ENCODE data around the gene TALDO1. TPM values are rescaled to one million over a fixed set of nuclear protein-coding genes. Genes with fewer than 3 reads are reported as not detected.

TALDO1 gene
- total and polyA plus RNA-seq, 2 experiments from 2014 or later = 353 to 402 TPM

DNA sequence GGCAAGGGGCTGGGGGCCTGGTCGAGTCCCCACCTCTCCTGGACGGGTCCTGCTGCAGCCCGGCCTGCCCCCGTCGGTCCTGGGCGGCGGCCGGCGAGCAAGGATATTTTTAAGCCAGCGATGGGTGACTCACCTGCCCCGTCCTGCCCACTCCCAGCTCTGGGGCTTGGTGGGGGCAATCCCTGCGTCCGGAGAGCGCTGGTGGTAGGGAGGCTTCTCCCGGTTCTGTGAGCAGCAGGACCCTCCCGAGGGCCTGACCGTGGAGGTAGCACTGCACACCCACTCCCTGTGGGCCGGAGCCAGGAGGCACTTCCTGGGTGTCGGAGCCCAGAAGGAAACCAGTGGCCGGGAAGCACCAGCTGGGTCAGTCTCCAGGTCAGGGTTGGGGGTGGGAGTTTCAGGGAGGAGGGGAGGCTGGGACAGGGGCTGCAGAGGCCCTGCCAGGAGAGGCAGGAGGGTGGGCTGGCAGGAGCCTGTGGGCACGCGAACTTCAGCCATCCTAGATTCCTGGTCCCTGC lies 40.8 kb upstream of the TALDO1 start:
- no peaks in the 10 kb centered on the region for H3K9me2 ChIP-seq (ENCODE audit: insufficient read depth)
- H3K36me3 ChIP-seq (ENCODE audit: insufficient read depth) = no peaks in the 10 kb centered on the region
- no peaks in the 10 kb centered on the region for H4K20me1 ChIP-seq (replicated peaks; ENCODE audit: insufficient read depth)
- Mint-ChIP-seq H3K9me3 (no peaks in the 10 kb centered on the region), H3K27ac (no peak overlapping the region), H3K36me3 (ENCODE audit: low read depth) (no peaks in the 10 kb centered on the region), H3K4me3 (peak overlapping the region; percentile 64), H3K27me3 (ENCODE audit: insufficient read depth, low read depth, poor library complexity) (peaks cover 11% of the 10 kb centered on the region), H3K4me1 (peaks cover 26% of the 10 kb centered on the region)
- no peaks in the 10 kb centered on the region for H3K79me2 ChIP-seq (replicated peaks; ENCODE audit: insufficient read depth)
- TF ChIP-seq ZNF331 (CRISPR knock-in tag; IDR thresholded peaks at IDR 0.05; ENCODE audit: low read depth) = no peak
- TF ChIP-seq REST (IDR thresholded peaks at IDR 0.05; ENCODE audit: unreplicated experiment) = no peak
- no peak for TF ChIP-seq ETS1 (IDR thresholded peaks at IDR 0.05)
- TF ChIP-seq ZNF114 (CRISPR knock-in tag; IDR thresholded peaks at IDR 0.05) = no peak
- no peak for TF ChIP-seq NANOG (IDR thresholded peaks at IDR 0.05; ENCODE audit: borderline replicate concordance)
- TF ChIP-seq EZH2 (IDR thresholded peaks at IDR 0.05; ENCODE audit: low read depth, unreplicated experiment) = no peak
- TF ChIP-seq, protein P1, sequence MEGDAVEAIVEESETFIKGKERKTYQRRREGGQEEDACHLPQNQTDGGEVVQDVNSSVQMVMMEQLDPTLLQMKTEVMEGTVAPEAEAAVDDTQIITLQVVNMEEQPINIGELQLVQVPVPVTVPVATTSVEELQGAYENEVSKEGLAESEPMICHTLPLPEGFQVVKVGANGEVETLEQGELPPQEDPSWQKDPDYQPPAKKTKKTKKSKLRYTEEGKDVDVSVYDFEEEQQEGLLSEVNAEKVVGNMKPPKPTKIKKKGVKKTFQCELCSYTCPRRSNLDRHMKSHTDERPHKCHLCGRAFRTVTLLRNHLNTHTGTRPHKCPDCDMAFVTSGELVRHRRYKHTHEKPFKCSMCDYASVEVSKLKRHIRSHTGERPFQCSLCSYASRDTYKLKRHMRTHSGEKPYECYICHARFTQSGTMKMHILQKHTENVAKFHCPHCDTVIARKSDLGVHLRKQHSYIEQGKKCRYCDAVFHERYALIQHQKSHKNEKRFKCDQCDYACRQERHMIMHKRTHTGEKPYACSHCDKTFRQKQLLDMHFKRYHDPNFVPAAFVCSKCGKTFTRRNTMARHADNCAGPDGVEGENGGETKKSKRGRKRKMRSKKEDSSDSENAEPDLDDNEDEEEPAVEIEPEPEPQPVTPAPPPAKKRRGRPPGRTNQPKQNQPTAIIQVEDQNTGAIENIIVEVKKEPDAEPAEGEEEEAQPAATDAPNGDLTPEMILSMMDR (conservative IDR thresholded peaks at IDR 0.05; ENCODE audit: low read depth in 2 of 2) = no peak
- TF ChIP-seq, protein P2, sequence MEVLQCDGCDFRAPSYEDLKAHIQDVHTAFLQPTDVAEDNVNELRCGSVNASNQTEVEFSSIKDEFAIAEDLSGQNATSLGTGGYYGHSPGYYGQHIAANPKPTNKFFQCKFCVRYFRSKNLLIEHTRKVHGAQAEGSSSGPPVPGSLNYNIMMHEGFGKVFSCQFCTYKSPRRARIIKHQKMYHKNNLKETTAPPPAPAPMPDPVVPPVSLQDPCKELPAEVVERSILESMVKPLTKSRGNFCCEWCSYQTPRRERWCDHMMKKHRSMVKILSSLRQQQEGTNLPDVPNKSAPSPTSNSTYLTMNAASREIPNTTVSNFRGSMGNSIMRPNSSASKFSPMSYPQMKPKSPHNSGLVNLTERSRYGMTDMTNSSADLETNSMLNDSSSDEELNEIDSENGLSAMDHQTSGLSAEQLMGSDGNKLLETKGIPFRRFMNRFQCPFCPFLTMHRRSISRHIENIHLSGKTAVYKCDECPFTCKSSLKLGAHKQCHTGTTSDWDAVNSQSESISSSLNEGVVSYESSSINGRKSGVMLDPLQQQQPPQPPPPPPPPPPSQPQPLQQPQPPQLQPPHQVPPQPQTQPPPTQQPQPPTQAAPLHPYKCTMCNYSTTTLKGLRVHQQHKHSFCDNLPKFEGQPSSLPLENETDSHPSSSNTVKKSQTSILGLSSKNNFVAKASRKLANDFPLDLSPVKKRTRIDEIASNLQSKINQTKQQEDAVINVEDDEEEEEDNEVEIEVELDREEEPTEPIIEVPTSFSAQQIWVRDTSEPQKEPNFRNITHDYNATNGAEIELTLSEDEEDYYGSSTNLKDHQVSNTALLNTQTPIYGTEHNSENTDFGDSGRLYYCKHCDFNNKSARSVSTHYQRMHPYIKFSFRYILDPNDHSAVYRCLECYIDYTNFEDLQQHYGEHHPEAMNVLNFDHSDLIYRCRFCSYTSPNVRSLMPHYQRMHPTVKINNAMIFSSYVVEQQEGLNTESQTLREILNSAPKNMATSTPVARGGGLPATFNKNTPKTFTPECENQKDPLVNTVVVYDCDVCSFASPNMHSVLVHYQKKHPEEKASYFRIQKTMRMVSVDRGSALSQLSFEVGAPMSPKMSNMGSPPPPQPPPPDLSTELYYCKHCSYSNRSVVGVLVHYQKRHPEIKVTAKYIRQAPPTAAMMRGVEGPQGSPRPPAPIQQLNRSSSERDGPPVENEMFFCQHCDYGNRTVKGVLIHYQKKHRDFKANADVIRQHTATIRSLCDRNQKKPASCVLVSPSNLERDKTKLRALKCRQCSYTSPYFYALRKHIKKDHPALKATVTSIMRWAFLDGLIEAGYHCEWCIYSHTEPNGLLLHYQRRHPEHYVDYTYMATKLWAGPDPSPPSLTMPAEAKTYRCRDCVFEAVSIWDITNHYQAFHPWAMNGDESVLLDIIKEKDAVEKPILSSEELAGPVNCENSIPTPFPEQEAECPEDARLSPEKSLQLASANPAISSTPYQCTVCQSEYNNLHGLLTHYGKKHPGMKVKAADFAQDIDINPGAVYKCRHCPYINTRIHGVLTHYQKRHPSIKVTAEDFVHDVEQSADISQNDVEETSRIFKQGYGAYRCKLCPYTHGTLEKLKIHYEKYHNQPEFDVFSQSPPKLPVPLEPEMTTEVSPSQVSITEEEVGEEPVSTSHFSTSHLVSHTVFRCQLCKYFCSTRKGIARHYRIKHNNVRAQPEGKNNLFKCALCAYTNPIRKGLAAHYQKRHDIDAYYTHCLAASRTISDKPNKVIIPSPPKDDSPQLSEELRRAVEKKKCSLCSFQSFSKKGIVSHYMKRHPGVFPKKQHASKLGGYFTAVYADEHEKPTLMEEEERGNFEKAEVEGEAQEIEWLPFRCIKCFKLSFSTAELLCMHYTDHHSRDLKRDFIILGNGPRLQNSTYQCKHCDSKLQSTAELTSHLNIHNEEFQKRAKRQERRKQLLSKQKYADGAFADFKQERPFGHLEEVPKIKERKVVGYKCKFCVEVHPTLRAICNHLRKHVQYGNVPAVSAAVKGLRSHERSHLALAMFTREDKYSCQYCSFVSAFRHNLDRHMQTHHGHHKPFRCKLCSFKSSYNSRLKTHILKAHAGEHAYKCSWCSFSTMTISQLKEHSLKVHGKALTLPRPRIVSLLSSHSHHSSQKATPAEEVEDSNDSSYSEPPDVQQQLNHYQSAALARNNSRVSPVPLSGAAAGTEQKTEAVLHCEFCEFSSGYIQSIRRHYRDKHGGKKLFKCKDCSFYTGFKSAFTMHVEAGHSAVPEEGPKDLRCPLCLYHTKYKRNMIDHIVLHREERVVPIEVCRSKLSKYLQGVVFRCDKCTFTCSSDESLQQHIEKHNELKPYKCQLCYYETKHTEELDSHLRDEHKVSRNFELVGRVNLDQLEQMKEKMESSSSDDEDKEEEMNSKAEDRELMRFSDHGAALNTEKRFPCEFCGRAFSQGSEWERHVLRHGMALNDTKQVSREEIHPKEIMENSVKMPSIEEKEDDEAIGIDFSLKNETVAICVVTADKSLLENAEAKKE (CRISPR knock-in tag; IDR thresholded peaks at IDR 0.05) = no peak
- no peak for TF ChIP-seq CREB1 (CRISPR knock-in tag; IDR thresholded peaks at IDR 0.05; ENCODE audit: low read depth)
- no peak for TF ChIP-seq JUNB (IDR thresholded peaks at IDR 0.05; ENCODE audit: unreplicated experiment)
- TF ChIP-seq STAT1 (IDR thresholded peaks at IDR 0.05; ENCODE audit: unreplicated experiment) = no peak
- no peak for TF ChIP-seq POLR2AphosphoS5 (IDR thresholded peaks at IDR 0.05; ENCODE audit: low read depth)
- no peak for TF ChIP-seq EZH2phosphoT487 (IDR thresholded peaks at IDR 0.05; ENCODE audit: unreplicated experiment)
- H3K4me2 ChIP-seq = peak overlapping the region; percentile 88
- no peak overlapping the region for H3K27ac ChIP-seq (ENCODE audit: low read depth)
- peaks cover 19% of the 10 kb centered on the region for H3K4me1 ChIP-seq (ENCODE audit: insufficient read depth)
- H3K4me3 ChIP-seq = peak overlapping the region; percentile 65
- peak overlapping the region; percentile 47; the same call in 1 of the 2 replicates for H2AFZ ChIP-seq
- ATAC-seq (peak; percentile 3), DNase-seq (ENCODE audit: low spot score) (no peak)
- no peaks in the 10 kb centered on the region for H3K27me3 ChIP-seq (ENCODE audit: insufficient read depth)
- 0 out of 2 replicates have a peak, but pooled peaks cover 18% of the 10 kb centered on the region for H3F3A ChIP-seq (replicated peaks; ENCODE audit: low read depth)
